C1 segment of cervical spinal cord (tissue), 14 donors: ENCODE measurements around the gene PIF1.
A peak's percentile ranks its signal among the peaks of the same experiment; 100 is the strongest.

Source experiments
- DNase-seq, 14 donors: peaks; one replicate each; lab custom pipeline; 2025; lab: John Stamatoyannopoulos, UW

The PIF1 gene, protein sequence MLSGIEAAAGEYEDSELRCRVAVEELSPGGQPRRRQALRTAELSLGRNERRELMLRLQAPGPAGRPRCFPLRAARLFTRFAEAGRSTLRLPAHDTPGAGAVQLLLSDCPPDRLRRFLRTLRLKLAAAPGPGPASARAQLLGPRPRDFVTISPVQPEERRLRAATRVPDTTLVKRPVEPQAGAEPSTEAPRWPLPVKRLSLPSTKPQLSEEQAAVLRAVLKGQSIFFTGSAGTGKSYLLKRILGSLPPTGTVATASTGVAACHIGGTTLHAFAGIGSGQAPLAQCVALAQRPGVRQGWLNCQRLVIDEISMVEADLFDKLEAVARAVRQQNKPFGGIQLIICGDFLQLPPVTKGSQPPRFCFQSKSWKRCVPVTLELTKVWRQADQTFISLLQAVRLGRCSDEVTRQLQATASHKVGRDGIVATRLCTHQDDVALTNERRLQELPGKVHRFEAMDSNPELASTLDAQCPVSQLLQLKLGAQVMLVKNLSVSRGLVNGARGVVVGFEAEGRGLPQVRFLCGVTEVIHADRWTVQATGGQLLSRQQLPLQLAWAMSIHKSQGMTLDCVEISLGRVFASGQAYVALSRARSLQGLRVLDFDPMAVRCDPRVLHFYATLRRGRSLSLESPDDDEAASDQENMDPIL

DNA sequence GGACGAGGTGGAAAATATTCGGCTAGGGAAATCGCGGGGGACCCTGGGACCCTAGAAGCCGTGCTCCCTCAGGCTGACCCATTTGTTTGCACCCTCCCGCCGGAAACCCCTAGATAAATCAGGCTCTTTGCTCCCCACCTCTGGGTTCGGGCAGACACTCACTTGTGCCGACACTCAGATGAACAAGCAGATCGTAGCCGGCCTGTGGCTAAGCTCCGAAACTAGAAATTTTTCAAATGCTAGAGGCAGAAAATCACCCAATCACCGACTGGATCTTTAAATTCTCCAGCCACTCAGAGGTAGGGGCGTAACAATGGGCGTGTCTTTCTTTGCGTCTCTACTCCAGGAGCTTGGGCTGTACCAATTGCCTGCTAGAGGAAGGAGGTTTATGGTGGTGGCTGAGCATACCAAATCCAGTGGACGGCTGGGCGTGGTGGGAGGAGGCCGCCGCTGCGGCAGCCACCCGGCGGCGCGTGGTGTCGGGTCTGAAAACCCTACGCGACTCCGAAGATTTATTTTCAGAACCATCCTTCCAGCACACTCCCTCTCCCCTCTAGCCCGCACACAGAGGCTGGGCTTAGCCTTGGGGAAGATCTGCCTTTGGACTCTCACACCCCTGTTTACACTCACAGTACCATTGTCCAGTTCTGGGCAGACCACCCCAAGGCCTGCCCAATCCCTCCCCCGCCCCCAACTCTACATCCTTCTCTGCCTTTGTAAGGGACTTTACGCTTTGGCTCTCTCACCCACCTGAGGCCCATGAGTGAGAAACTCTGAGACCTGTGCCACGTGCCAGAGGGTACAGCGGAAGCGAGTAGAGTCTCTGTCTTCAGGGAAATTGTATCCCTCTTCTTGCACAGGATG is at the start of gene PIF1:
Gene PIF1, minus strand, starts transcription at position 217 of the 864 bp plus-strand sequence. CDS start 1,312 bp downstream, outside the sequence.
- DNase-seq: peak in 13 of 14 donors; percentile 29 to 94 (median 78)

DNA sequence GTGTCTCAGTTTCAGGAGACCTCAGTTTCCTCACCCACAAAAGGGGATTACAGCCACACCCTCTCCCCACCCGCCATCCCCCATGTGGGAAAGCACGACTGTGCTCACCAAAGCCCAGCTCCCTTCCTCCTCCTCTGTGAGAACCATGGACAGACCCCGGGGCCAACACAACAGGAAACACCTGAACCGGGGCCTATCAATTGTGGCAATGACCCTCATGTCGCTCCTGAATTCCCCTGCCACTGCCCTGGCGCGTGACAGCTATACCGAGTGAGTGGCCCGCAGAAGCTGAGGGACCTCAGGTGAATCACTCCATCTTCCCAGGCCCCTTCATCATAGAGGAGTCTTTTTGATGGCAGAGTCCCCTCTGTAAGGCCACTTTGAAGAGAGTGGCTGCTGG is 44.9 kb upstream of the PIF1 start:
- no peak for DNase-seq

DNA sequence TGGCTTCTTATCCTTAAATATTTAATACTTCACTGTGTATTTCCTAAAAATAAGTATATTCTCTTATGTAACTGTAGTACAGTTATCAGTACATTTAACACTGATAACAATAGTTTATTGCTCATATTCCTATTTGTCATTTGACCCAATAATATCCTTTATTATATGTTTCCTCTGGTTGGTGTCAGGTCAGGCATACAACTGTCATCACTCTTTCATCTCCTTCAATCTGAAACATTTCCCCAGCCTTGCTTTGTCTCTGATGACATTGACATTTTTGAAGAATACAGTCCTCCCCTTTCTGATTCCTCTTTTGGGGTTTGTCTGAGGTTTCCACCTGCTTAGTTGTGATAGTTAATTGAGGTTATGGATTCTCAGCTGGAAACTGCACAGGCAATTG is 44.1 kb upstream of the PIF1 start:
- no peak for DNase-seq

DNA sequence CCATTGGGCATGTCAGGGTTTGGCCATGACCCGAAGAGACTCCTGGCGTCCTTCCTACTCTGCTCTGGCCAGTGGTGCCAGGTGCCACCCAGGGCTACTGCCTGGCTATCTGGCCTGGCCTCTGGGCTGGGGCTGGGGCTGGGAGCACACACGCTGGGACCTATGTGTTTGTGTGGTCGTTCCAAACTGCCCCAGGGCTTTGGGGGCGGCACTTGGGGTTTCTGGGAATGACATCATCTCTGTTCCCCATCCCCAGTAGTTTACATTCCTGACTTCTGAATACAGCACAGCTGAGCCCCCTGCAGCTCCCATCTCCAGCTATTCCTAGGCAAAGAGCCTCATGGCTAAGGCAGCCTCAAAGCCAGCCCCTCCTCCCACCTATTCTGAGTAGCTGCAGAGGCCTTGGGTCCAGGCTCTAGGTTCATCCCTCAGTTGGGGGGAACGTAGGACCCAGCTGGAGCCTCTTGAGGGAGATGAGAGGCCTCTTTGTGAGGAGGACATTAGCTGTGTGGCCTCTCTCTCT is 40.6 kb upstream of the PIF1 start:
- DNase-seq: peak in 8 of 14 donors; percentile 24 to 54 (median 36)

DNA sequence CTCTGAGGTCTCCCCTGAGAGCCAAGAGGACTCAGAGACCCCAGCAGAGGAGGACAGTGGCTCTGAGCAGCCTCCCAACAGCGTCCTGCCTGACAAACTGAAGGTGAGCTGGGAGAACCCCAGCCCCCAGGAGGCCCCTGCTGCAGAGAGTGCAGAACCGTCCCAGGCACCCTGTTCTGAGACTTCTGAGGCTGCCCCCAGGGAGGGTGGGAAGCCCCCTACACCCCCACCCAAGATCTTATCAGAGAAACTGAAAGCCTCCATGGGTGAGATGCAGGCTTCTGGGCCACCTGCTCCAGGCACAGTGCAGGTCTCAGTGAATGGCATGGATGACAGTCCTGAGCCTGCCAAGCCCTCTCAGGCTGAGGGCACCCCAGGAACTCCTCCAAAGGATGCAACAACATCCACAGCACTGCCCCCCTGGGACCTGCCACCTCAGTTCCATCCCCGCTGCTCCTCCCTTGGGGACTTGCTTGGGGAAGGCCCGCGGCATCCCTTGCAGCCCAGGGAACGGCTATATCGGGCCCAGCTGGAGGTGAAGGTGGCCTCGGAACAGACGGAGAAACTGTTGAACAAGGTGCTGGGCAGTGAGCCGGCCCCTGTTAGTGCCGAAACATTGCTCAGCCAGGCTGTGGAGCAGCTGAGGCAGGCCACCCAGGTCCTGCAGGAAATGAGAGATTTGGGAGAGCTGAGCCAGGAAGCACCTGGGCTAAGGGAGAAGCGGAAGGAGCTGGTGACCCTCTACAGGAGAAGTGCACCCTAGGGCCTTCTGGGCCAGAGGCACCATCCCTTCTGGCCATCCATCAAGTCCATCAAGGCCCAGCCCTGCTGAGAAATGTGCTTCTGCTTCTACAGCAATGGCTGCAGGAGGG is 39.9 kb upstream of the PIF1 start:
- DNase-seq: no peak

DNA sequence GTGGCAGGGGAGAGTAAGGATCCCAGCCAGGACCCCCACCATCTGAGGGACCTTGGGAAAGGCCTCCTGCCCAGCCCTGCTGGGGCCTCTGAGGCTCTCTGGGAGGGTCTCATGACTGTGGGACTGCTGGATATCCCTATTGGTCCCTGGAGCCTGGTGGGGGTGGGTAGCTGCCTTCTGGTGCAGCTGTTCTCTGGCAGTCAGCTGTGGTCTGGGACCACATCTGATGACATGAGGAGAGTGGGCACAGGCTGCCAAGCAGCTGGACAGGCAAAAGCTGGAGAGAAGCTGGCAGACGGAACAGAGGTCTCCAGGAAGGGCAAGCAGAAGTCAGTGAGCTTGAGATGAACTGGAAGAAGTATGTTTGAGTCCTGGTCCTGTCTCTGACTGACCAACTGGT is 38.6 kb upstream of the PIF1 start:
- DNase-seq: no peak

DNA sequence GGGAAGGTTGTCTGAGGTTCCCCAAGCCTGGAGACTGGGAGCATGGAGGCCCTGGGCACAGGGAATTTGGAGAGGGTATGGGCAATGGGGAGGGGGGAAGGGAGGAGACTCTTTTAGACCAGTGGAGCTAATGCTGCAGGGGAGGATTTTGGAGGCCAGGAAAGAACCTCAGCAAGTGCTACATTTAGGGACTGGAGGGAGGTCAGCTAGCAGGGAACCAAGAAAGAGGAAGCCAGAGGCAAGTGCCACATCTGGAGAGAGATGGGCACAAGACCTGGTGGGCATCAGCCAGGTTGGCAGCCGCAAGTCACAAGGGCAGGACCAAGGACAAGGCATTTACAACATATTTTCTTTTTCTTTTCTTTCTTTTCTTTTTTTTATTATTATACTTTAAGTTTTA is 37.0 kb upstream of the PIF1 start:
- DNase-seq: no peak

DNA sequence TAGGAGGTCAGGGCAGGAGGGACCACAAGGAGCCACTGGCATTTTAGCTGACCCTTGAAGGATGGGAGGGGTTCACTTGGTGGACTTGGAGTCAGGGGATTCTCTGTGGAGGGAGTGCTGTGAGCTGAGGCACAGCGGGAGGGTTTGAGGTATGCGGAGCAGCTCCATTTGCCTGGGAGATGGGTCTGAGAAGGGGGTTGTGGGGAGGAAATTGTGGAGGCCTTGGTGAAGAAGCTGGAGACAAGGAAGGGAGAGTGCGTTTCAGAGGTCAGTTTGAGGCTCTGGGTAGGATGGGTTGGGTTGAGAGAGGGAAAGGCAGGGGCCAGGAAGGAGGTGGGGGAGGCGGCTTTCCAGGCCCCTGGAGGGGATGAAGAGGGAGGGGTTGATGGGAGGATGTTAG is 36.5 kb upstream of the PIF1 start:
- DNase-seq: no peak

DNA sequence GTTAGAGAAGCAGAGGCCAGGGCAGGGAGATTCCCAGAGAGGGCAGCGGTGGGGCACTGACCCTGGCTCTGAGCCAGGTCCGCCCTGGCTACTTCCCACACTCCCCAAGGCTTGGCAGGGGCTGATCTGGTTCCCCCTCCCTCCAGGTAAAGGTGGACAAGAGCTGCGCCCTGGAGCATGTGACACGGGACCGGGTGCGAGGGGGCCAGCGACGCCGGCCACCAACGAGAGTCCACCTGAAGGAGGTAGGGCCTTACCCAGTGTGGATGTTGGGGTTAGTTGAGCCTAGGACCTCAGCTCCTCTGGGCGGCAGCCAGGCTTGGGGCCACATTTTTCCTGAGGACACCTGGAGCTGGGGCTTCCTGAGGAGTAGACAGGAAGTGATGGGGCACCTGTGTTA is 35.9 kb upstream of the PIF1 start:
- DNase-seq: no peak

DNA sequence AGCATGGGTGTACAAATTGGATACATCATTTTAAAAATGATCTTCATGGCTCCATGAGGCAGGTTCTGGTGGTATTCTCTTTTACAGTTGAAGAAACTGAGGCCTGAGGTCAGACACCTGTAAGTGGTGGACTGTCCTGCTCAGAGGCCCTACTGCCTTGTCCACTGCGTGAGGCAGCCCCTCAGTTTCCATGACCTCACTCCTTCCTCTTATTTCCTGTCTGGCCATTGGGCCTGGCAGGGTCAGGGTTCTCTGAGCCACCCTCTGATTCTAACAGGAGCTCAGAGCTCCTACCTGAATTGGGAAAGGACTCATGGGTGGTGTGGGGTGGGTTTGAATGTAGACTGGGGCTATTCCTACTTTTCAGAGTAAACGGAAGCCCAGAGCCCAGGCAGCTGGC is 33.8 kb upstream of the PIF1 start:
- DNase-seq: no peak

DNA sequence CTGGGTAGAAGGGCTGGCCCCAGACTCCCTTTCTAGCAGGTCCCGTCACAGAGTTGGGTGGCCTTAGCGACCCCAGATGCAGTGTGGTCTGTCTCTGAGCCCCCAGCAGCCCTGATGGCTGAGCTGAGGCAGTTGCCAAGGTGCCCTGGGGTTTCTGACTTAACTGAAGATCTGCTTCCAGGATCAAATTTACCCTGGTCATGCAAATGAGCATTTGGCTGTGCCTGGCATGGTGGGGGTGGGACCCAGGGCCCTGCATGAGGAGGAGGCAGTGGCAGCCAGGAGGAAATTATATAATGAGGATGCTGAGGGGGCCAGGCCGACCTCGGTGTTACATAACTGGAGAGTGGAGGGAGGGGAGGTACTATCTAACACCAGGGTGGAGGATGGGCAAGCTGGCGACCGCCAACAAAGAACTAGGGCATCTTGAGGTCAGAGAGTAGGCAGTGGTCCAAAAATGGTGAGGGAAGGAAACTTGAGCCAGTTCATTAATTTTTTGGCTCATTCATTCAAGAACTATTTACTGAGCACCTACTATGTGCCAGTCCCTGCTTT is 32.7 kb upstream of the PIF1 start:
- peak in 3 of 14 donors; percentile 15 to 27 (median 20) for DNase-seq

DNA sequence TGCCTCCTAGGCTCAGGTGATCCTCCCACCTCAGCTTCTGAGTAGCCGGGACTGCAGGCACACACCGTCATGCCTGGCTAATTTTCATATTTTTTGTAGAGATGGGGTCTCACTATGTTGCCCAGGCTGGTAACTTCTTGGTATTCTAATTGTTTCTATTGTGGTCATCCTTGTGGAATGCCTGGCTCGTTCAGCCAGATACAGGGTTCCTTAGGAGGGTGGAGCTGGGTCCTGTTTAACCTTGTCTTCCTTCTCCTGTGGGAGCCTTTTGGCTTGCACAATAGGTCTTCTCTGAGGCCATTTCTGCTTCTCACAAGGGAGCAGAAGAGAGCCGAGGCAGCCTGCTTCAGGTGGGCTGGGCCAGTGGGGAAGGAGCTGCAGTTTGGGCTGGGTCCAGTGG is 32.0 kb upstream of the PIF1 start:
- DNase-seq: no peak

DNA sequence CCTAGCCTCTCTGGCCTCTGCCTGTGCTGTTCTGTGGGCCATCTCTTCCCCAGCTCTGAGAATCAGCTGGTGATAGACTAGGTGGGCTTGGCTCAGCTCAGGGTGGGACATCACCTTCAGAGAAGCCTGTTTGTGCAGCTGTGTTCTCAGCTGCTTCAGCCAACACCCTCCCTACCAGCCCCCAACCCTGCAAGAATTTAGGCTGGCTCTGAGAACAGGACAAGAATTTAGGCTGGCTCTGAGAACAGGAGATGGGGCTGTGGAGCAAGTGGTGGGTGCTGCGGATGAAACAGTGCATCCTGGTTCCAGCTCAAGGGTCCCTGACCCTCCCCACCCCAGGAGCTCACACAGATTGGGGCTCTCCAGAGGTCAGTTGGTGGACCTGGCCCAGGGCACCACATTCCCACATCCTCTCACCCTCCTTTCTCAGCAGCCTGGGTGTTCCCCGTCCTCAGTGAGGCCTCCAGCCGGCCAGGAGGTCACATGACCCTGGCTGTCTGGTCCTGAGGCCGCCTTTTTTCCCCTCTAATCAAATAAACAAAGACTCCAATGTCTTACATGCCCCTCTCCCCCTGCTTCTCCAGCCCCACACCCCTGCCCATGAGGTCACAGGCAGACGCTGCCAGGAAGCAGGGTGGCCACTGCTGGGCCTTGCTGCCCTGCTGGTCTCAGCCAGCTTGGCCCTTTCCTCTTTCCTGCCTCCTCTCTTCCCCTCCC is 31.1 kb upstream of the PIF1 start:
- DNase-seq: peak in 13 of 14 donors; percentile 36 to 95 (median 85)

DNA sequence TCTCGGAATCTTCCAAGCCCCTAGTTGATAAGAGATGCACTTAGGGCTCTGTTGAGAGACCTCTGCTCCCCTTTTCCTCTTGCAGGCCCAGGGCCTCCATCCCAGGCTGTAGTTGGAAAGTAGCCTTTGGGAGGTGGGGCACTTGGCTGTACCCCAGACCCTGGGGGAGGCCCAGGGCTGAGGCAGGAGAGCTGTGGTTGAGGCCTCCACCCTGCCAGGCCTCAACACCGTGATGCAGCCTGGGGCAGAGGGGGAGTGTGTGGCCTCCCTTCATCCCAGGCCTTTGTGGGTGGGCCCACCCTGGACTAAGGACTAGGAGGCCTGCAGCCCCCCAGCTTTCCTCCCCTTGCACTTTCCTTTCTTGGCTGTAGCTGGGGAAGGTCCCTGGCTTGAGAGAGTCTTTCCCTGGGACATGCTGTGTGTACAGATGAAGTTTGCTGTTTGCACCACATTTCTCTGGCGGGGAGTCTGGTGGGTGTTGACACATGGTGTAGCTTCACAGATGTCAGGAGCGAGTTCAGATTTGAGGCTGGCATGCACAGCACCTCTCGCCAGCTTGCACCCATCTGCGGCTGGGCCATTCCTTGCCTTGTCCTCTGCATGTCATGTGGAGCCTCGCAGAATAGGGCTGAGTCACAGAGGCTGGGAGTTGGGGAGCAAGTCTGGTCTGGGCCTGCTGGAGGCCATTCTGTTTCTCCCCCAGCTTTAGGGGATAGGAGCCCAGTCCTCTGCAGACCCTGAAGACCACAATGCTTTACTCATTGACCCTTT is 29.9 kb upstream of the PIF1 start:
- peak in 2 of 14 donors; percentile 36 to 48 for DNase-seq

DNA sequence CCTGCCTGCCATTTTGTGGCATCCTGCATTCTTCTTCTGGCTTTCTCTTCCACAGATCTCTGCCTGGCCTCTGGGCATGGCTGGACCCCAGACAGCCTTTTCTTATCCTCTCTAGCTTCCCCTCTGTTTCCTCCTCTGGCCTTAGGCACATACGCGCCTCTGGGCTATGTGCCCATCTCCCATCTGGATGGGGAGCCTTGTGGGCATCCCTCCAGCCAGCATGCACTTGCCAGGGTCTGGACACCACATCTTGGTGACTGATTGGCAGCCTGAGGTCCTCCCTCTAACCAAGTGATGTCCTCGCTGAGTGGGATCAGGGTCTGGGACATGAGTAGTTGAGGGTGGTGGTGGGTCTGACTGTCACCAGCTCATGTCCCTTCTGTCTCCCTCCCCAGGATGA is 29.1 kb upstream of the PIF1 start:
- no peak for DNase-seq

DNA sequence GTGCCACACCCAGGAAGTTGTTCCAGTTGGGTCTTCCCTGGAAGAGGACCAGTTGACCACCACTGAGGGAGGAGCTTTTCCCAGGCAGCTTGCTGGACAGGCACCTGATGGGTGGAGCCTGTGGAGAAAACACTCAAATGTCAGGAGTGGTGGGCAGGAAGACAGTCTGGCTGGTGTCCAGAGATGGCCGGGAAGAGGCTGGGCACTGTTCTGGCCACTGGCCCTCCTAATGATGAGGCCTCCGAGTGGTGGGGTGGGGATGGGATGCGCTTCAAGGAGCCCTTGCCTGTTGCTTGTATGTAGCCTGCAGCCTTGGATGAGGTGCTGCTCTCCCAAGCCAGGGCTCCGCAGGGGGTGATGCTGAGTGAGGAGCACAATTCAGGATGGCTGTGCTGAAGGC is 28.6 kb upstream of the PIF1 start:
- peak in 2 of 14 donors; percentile 38 to 73 for DNase-seq

DNA sequence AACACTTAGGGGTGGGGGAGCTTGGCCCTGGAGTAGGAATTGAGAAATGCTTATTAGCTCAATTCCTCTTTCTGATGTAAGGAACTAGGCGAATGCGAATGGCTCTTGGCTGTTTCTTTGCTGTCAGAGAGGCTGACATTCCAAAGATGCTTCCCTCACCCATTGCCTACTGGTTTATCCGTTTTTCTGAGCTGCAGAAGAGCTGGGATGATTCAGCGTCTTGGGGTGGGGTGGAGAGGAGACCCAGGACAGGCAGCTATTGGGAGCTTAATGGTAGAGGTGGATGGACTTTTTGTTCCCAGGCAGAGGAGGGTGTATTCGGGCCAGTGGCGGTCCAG is 26.0 kb upstream of the PIF1 start:
- peak in 1 of 14 donors; percentile 22 for DNase-seq

DNA sequence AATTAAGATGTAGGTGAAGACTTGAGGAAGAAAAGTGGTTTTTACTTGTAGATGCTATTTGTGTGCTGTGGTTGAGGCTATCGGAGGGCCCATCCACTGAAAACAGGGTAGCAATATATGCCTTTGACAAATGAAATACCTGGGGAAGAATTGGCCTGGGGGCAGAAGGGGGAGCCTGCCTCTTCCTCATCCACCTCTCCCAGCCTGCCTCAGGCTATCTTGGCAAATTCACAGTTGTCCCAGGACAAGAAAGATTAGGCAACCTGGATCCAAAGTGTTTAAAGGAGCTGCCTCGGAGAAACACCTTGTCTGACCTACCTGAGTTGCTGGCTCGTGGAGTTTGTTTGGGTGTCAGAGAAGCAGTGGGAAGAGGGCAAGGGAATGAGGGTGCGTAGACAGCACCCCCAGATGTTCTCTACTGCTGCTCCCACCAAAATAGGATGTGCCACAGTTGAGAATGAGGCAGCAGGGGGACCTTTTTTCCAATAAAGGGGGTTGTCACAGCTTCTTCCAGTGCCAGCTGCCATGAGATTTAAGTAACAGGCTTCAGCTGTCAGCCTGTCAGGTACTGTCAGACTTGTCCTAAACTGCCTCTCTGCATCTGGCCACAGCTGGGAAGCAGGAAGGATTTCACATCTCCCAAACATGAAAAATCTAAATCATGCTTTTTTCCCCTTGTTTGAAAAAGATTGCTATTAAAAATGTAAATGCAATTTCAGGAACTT is 25.5 kb upstream of the PIF1 start:
- DNase-seq: no peak
